Smooth muscle cell (in vitro differentiated cells): Measurements from ENCODE around the gene TFPI. TPM values are rescaled to one million over a fixed set of nuclear protein-coding genes. Genes with fewer than 3 reads are reported as not detected.
"Not testable (repeated sequence)": the region's sequence is repeated elsewhere in the genome, so short reads cannot be mapped to it uniquely, and the experiment has no call there.

Source experiments
- DNase-seq: peaks from one replicate; lab custom pipeline; 2025; ENCODE audit not compliant: unreplicated experiment; lab: John Stamatoyannopoulos, UW
- H2AFZ ChIP-seq: fragments of 200-600 bp; sonication (generic); 2 replicates; pipeline ENCODE4 v1.6.0; 2016; ENCODE audit warnings: antibody characterized with exemption, low read depth, mild to moderate bottlenecking
- H3F3A ChIP-seq: fragments of 200-600 bp; sonication (generic); 2 replicates; pipeline ENCODE4 v1.6.0; 2017; ENCODE audit warnings: antibody characterized with exemption, low read depth
- H3K27ac ChIP-seq: fragments of 200-600 bp; sonication (generic); 2 replicates; pipeline ENCODE4 v1.5.1; 2016; ENCODE audit warnings: low read depth, mild to moderate bottlenecking
- H3K27me3 ChIP-seq: fragments of 200-600 bp; sonication (generic); 2 replicates; pipeline ENCODE4 v1.6.1; 2016; ENCODE audit warnings: low read depth, mild to moderate bottlenecking
- H3K36me3 ChIP-seq: fragments of 200-600 bp; sonication (generic); 2 replicates; pipeline ENCODE4 v1.5.1; 2016; ENCODE audit warnings: low read depth
- H3K4me1 ChIP-seq: fragments of 200-600 bp; sonication (generic); 2 replicates; pipeline ENCODE4 v1.5.1; 2016; ENCODE audit warnings: low read depth
- H3K4me2 ChIP-seq: fragments of 200-600 bp; sonication (generic); 2 replicates; pipeline ENCODE4 v1.6.0; 2016; ENCODE audit warnings: mild to moderate bottlenecking
- H3K4me3 ChIP-seq: fragments of 200-600 bp; sonication (generic); 2 replicates; pipeline ENCODE4 v1.5.1; 2016; ENCODE audit warnings: mild to moderate bottlenecking
- H3K79me2 ChIP-seq: fragments of 200-600 bp; sonication (generic); 2 replicates; pipeline ENCODE4 v1.6.0; 2016; ENCODE audit warnings: low read depth, mild to moderate bottlenecking
- H3K9ac ChIP-seq: fragments of 200-600 bp; sonication (generic); 2 replicates; pipeline ENCODE4 v1.6.0; 2016; ENCODE audit warnings: low read depth
- H3K9me3 ChIP-seq: fragments of 200-600 bp; sonication (generic); replicated peaks from 2 replicates; pipeline ENCODE4 v1.5.1; 2016; ENCODE audit warnings: low read depth
- H4K20me1 ChIP-seq: fragments of 200-600 bp; sonication (generic); 2 replicates; pipeline ENCODE4 v1.6.0; 2016; ENCODE audit warnings: low read depth
- WGBS: methylation state at CpG from one replicate; pipeline ENCODE4 v1.1.7; 2016; ENCODE audit warnings: low lambda C conversion rate; 5-methylcytosine and 5-hydroxymethylcytosine counted together
- polyA plus RNA-seq: library from polyadenylated mRNA; unstranded; fragments of >200 nt; fragmentation: Nextera tagmentation; extraction: Ambion mirVana; gene quantifications from 2 replicates; pipeline ENCODE4 v1.2.1, GENCODE V29; 2016
- total RNA-seq: library from RNA; depleted of rRNA; stranded (reverse); fragments of >200 nt; gene quantifications from 2 replicates; pipeline ENCODE4 v1.2.3, GENCODE V29; 2014
- TF ChIP-seq, protein P1 (sequence below): fragments of 200-600 bp; sonication (generic); IDR thresholded peaks from 2 replicates; pipeline ENCODE4 v1.5.1; 2017; ENCODE audit warnings: borderline replicate concordance, mild to moderate bottlenecking, antibody characterized with exemption; ENCODE audit not compliant: insufficient read depth, poor library complexity, severe bottlenecking

Gene TFPI
- total and polyA plus RNA-seq, 2 experiments from 2014 or later, result 169 to 194 TPM

- no peaks in the 10 kb centered on the region for H3K9me3 ChIP-seq
- H3K79me2 ChIP-seq, result peaks cover 35% of the 10 kb centered on the region
- no peak overlapping the region for H2AFZ ChIP-seq
- DNase-seq, result no peak
- H3K4me2 ChIP-seq, result no peak overlapping the region
- no peak overlapping the region for H3K4me3 ChIP-seq
- H4K20me1 ChIP-seq, result no peaks in the 10 kb centered on the region
- H3K27me3 ChIP-seq, result no peaks in the 10 kb centered on the region
- TF ChIP-seq, protein P1, sequence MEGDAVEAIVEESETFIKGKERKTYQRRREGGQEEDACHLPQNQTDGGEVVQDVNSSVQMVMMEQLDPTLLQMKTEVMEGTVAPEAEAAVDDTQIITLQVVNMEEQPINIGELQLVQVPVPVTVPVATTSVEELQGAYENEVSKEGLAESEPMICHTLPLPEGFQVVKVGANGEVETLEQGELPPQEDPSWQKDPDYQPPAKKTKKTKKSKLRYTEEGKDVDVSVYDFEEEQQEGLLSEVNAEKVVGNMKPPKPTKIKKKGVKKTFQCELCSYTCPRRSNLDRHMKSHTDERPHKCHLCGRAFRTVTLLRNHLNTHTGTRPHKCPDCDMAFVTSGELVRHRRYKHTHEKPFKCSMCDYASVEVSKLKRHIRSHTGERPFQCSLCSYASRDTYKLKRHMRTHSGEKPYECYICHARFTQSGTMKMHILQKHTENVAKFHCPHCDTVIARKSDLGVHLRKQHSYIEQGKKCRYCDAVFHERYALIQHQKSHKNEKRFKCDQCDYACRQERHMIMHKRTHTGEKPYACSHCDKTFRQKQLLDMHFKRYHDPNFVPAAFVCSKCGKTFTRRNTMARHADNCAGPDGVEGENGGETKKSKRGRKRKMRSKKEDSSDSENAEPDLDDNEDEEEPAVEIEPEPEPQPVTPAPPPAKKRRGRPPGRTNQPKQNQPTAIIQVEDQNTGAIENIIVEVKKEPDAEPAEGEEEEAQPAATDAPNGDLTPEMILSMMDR, result no peak
- no peak overlapping the region for H3K9ac ChIP-seq
- peaks cover 36% of the 10 kb centered on the region for H3K4me1 ChIP-seq
- no peak overlapping the region for H3K27ac ChIP-seq
- H3K36me3 ChIP-seq, result peaks cover 17% of the 10 kb centered on the region
- H3F3A ChIP-seq, result no peaks in the 10 kb centered on the region
Observed at GRCh38 chr2:187523325-187523724, 30.9 kb downstream of the TFPI start.

GRCh38 chr2:187520121-187520624 lies 34.1 kb downstream of the TFPI start:
- no peak overlapping the region for H3K4me3 ChIP-seq
- no peaks in the 10 kb centered on the region for H3F3A ChIP-seq
- peaks cover 4% of the 10 kb centered on the region for H3K4me1 ChIP-seq
- no peak overlapping the region for H3K27ac ChIP-seq
- H4K20me1 ChIP-seq, result no peaks in the 10 kb centered on the region
- no peaks in the 10 kb centered on the region for H3K27me3 ChIP-seq
- H3K4me2 ChIP-seq, result no peak overlapping the region
- peaks cover 4% of the 10 kb centered on the region for H3K9me3 ChIP-seq
- H3K9ac ChIP-seq, result no peak overlapping the region
- WGBS, result 87% methylated on average over 7 of the region's 7 CpGs
- no peak for DNase-seq
- TF ChIP-seq, protein P1, result no peak
- peaks cover 16% of the 10 kb centered on the region for H3K79me2 ChIP-seq
- H2AFZ ChIP-seq, result no peak overlapping the region
- H3K36me3 ChIP-seq, result peaks cover 17% of the 10 kb centered on the region

GRCh38 chr2:187519419-187520120 lies 34.7 kb downstream of the TFPI start:
- Histone ChIP-seq H3K27me3 (no peaks in the 10 kb centered on the region), H3K4me3 (no peak overlapping the region), H3K36me3 (peaks cover 17% of the 10 kb centered on the region), H3K9me3 (peaks cover 4% of the 10 kb centered on the region), H3K4me1 (no peaks in the 10 kb centered on the region), H4K20me1 (no peaks in the 10 kb centered on the region), H3K79me2 (peaks cover 10% of the 10 kb centered on the region), H3F3A (no peaks in the 10 kb centered on the region), H2AFZ (no peak overlapping the region), H3K9ac (no peak overlapping the region), H3K4me2 (no peak overlapping the region), H3K27ac (no peak overlapping the region)
- no peak for DNase-seq
- WGBS, result 71% methylated on average over 7 of the region's 7 CpGs
- TF ChIP-seq, protein P1, result no peak

DNA sequence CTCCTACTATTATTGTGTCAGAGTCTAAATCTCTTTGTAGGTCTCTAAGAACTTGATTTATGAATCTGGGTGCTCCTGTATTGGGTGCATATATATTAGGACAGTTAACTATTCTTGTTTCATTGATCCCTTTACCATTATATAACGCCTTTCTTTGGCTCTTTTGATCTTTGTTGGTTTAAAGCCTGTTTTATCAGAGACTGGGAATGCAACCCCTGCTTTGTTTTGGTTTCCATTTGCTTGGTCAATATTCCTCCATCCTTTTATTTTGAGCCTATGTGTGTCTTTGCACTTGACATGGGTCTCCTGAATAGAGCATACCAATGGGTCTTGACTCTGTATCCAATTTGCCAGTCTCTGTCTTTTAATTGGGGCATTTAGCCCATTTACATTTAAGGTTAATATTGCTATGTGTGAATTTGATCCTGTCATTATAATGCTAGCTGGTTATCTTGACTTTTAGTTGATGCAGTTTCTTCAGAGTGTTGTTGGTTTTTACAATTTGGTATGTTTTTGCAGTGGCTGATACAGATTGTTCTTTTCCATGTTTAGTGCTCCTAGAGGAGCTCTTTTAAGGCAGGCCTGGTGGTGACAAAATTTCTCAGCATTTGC lies 36.4 kb downstream of the TFPI start:
- peaks cover 17% of the 10 kb centered on the region for H3K36me3 ChIP-seq
- H3K4me1 ChIP-seq, H3K4me3 ChIP-seq, H3K27me3 ChIP-seq, H3K79me2 ChIP-seq, H2AFZ ChIP-seq, H3K9me3 ChIP-seq, H3K9ac ChIP-seq, H3K4me2 ChIP-seq, H3K27ac ChIP-seq, DNase-seq, H3F3A ChIP-seq, H4K20me1 ChIP-seq: not testable (repeated sequence)
- WGBS, result 94% methylated on average over 1 of the region's 1 CpG

DNA sequence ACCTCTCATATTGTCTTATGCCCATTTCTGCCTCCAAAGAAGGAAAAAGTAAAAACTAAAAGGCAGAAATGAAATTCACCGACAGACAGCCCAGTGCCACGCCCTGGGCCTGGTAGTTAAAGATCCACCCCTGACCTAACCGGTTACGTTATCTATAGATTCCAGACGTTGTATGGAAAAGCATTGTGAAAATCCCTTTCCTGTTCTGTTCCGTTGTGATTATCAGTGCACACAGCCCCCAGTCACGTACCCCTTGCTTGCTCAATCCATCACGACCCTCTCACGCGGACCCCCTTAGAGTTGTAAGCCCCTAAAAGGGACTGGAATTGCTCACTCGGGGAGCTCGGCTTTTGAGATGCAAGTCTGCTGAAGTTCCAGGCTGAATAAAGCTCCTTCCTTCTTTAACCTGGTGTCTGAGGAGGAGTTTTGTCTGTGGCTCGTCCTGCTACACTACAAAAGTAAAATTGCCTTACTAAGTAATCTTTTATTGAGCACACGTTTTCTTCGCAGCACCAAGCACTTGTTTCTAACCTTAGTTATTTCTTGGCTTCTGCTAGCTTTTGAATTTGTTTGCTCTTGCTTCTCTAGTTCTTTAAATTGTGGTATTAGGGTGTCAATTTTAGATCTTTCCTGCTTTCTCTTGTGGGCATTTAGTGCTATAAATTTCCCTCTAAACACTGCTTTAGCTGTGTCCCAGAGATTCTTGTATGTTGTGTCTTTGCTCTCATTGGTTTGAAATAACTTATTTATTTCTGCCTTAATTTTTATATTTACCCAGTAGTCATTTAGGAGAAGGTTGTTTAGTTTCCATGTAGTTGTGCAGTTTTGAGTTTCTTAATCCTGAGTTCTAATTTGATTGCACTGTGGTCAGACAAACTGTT lies 37.4 kb downstream of the TFPI start:
- H3K79me2 ChIP-seq, H4K20me1 ChIP-seq, H3K27ac ChIP-seq, H3K9ac ChIP-seq, H2AFZ ChIP-seq, H3F3A ChIP-seq, H3K27me3 ChIP-seq, H3K9me3 ChIP-seq, H3K4me3 ChIP-seq, H3K4me2 ChIP-seq, DNase-seq: not testable (repeated sequence)
- Histone ChIP-seq H3K4me1 (peaks cover 16% of the 10 kb centered on the region), H3K36me3 (peaks cover 17% of the 10 kb centered on the region)
- WGBS, result 94% methylated on average over 15 of the region's 15 CpGs
